Measurements from ENCODE around the gene TBL2. TPM values are rescaled to one million over a fixed set of nuclear protein-coding genes. Genes with fewer than 3 reads are reported as not detected.
A peak's percentile ranks its signal among the peaks of the same experiment; 100 is the strongest.
"Not testable (repeated sequence)": the region's sequence is repeated elsewhere in the genome, so short reads cannot be mapped to it uniquely, and the experiment has no call there.

Gene TBL2, protein sequence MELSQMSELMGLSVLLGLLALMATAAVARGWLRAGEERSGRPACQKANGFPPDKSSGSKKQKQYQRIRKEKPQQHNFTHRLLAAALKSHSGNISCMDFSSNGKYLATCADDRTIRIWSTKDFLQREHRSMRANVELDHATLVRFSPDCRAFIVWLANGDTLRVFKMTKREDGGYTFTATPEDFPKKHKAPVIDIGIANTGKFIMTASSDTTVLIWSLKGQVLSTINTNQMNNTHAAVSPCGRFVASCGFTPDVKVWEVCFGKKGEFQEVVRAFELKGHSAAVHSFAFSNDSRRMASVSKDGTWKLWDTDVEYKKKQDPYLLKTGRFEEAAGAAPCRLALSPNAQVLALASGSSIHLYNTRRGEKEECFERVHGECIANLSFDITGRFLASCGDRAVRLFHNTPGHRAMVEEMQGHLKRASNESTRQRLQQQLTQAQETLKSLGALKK
- 10 to 100 TPM; 34.0 to 42.6 (median 42.1) TPM for total RNA-seq

DNA sequence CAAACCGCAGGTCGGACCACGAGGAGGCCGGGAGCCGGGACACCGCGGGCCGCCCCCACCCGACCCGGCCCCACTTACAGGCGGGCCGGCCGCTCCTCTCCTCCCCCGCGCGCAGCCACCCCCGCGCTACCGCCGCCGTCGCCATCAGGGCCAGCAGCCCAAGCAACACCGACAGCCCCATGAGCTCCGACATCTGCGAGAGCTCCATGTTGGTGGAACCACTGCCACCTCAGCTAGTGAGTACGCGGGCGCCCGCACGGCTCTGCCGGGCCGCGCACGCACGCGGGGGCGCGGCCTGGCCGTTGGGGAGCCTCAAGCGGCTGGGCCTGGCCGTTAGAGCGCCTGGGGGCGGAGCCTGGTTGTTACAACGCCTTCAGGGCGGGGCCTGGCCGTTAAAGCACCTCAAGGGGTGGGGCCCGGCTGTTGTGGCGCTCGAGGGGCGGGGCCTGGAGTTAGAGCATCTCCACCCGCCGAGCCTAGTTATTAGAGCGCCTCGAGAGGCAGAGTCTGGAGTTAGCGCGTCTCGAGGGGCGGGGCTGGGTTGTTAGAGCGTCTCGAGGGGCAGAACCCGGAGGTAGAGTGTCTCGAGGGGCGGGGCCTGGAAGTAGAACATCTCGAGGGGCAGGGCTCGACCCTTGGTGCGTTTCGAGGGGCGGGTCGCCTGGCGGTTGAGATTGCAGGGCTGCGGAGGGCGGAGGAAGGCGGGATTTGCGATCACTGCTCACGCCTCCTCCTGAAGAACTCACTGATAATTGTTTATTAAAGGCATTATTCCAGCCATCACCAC lies at the start of gene TBL2:
TBL2 (minus strand) TSS at position 238 of the 787 bp plus-strand sequence; CDS start at position 208, 30 bp downstream.
- Mint-ChIP-seq H3K4me1 (ENCODE audit: low read depth) (peaks cover 24% of the 10 kb centered on the region), H3K9me3 (no peaks in the 10 kb centered on the region), H3K4me3 (peak within 1 kb of the TSS; percentile 93), H3K36me3 (ENCODE audit: insufficient read depth) (peaks cover 8% of the 10 kb centered on the region), H3K27me3 (ENCODE audit: low read depth) (no peaks in the 10 kb centered on the region)
- DNase-seq (peak; percentile 99), ATAC-seq (peak; percentile 92)

DNA sequence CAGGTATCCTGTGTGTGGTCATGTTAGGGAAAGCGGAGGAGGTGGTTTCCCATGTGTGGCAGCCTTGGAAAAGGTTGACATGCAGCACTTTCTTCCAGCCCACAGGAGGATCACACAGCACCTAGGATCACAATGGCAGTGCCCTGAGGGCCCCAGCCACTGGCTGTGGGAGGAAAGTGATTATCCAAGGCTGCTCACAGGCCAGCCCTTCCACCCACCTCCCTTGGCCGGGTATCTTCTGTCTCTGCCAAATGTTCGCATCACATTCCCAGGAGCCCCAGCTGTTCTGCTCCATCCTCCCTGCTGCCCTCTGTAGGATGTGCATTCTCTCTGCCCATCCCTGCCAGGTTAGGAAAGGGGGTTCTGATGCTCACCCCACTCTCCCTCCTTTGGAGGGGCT lies 48.4 kb upstream of the TBL2 start:
- H3K9me3 Mint-ChIP-seq, result no peaks in the 10 kb centered on the region
- no peak overlapping the region for H3K4me3 Mint-ChIP-seq
- no peaks in the 10 kb centered on the region for H3K36me3 Mint-ChIP-seq (ENCODE audit: insufficient read depth)
- ATAC-seq, result no peak
- H3K27me3 Mint-ChIP-seq (ENCODE audit: low read depth), result peaks cover 60% of the 10 kb centered on the region
- peaks cover 5% of the 10 kb centered on the region for H3K4me1 Mint-ChIP-seq (ENCODE audit: low read depth)
- no peak for DNase-seq

DNA sequence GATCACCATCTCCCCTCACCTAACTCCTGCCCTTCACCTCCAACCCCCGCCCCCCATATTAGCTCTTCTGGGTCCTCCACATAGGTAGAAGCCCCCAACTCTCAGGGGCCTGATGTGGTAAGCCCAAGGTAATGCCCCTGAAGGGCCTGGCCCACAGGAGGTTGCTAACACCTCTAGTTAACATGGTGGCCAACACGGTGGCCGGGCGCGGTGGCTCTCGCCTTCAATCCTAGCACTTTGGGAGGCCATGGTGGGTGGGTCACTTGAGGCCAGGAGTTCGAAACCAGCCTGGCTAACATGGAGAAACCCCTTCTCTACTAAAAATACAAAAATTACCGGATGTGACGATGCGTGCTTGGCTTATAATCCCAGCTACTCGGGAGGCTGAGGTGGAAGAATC lies 46.9 kb upstream of the TBL2 start:
- ATAC-seq (no peak), DNase-seq (no peak)
- no peaks in the 10 kb centered on the region for H3K36me3 Mint-ChIP-seq (ENCODE audit: insufficient read depth)
- H3K27me3 Mint-ChIP-seq (ENCODE audit: low read depth), result peaks cover 59% of the 10 kb centered on the region
- H3K4me1 Mint-ChIP-seq (ENCODE audit: low read depth), result peaks cover 5% of the 10 kb centered on the region
- no peak overlapping the region for H3K4me3 Mint-ChIP-seq
- H3K9me3 Mint-ChIP-seq, result no peaks in the 10 kb centered on the region

DNA sequence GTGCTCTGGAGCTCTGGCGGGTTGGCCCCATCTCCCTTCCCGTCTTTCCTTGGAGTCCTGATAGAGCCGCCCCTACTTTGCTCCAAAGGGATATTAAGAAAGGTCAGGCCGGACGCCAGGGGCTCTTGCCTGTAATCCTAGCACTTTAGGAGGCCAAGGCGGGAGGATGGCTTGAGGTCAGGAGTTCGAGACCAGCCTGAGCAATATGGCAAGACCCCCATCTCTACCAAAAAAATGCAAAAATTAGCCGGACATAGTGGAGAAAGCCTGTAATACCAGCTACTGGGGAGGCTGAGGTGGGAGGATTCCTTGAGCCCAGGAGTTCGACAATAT lies 46.3 kb upstream of the TBL2 start:
- H3K27me3 Mint-ChIP-seq (ENCODE audit: low read depth), result peaks cover 60% of the 10 kb centered on the region
- no peak overlapping the region for H3K4me3 Mint-ChIP-seq
- no peaks in the 10 kb centered on the region for H3K36me3 Mint-ChIP-seq (ENCODE audit: insufficient read depth)
- H3K9me3 Mint-ChIP-seq, result no peaks in the 10 kb centered on the region
- DNase-seq (no peak), ATAC-seq (no peak)
- peaks cover 5% of the 10 kb centered on the region for H3K4me1 Mint-ChIP-seq (ENCODE audit: low read depth)

DNA sequence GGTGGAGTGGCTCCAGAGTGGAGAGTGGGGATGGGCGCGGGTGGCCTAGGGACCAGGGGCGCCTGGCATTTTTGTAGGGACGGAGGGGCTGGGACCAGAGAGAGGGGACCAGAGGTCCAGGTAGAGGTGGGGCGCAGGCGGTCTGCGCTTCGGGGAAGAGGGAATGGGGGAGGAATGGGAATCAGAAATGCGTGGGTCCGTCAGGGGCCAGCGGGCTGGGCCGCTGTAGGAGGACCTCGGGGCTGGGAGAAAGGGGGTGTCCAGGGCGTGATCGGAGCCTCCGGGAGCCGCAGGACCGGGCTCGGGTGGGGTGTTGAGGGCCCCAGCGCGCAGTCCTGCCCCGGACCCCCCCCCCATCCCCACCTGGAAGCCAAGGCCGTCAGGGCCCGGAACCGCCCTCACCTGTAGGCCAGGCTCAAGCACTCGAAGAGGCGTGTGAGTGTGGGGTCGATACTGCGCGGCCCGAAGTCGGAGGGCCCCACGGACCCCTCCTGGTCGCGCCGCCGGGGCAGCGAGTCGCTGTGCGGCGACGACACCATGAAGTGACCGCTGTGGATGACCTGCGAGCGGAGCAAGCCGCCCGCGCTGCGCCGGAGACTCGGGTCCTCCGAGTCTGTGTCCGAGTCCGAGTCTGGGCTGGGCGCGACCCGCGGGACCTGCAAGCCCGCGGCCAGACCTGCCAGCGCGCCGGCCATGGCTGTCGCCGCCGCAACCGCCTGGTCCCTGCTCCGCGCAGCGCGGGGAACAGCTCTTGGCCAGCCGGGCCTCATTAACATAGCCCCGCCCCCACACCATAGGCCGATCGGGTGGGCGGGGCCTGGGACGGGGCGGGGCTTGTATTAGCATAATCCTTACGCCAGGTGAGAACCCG lies 45.7 kb upstream of the TBL2 start, which contains the start of gene MLXIPL:
MLXIPL (minus strand) TSS at position 725 of the 871 bp plus-strand sequence; CDS start at position 695, 30 bp downstream.
- DNase-seq (peak; percentile 43), ATAC-seq (peak; percentile 89)
- peaks cover 57% of the 10 kb centered on the region for H3K27me3 Mint-ChIP-seq (ENCODE audit: low read depth)
- peak within 1 kb of the TSS; percentile 37 for H3K4me3 Mint-ChIP-seq
- H3K4me1 Mint-ChIP-seq (ENCODE audit: low read depth), result peaks cover 5% of the 10 kb centered on the region
- H3K36me3 Mint-ChIP-seq (ENCODE audit: insufficient read depth), result no peaks in the 10 kb centered on the region
- H3K9me3 Mint-ChIP-seq, result no peaks in the 10 kb centered on the region

DNA sequence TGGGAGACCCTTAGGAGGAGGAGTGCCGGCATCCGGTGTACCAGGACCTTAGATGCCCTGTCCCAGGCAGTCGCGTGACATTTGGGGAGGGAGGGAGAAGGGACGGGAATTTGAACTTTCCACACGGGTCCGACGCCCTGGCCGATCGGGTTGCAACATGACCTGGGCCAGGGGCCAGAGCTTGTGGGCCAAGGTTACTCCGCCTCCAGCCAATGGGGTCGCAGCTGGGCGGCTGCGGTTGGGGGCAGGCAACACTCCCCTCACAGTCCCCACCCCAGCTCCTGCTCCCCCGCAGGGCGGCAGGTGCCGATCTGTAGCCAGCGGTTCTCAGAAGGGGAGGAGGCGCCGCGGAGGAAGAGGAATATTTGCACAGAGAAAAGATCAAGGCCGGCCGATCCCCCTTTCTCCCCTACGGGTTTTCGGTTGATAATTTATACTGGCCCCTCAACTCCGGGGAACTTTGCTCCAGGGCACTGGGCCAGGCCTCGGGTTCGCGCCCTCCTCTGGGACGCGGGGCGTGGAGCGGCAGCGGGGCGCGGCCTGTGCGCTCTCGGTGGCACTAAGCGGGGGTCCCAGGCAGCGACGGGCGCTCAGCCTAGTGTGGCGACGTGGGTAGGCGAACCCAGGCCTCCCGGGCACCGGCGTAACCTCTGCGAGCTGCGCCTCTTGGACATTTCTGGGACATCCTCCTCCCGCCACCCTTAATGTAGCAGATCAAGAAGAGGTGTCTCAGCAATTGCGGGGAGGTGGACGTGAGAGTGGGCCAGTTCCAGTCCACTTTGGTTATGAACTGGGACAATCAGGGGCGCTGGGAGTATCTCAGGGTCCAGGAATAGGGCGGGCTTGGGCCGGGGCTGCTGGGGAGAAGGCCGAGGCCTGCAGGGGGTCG lies 44.8 kb upstream of the TBL2 start:
- no peaks in the 10 kb centered on the region for H3K36me3 Mint-ChIP-seq (ENCODE audit: insufficient read depth)
- H3K4me3 Mint-ChIP-seq, result peak overlapping the region; percentile 37
- H3K4me1 Mint-ChIP-seq (ENCODE audit: low read depth), result peaks cover 5% of the 10 kb centered on the region
- peaks cover 57% of the 10 kb centered on the region for H3K27me3 Mint-ChIP-seq (ENCODE audit: low read depth)
- DNase-seq, result no peak
- peak; percentile 13 to 33 for ATAC-seq
- no peaks in the 10 kb centered on the region for H3K9me3 Mint-ChIP-seq

DNA sequence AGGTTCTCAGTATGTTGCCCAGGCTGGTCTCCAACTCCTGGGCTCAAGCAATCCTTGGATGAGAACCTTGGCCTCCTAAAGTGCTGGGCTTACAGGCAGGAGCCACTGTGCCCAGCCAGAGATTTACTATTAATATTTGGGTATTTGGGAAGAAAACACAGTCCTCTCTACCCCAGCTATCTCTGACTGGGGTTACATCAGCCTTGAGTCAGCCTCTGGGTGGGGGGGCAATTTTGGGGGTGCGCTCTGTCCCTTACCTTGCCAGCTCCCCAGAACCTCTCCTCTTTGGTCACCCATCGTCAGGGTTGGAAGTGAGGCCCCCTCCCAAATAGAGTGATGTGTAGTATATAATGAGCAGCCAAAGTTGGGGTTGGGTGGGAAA lies 44.1 kb upstream of the TBL2 start:
- no peaks in the 10 kb centered on the region for H3K36me3 Mint-ChIP-seq (ENCODE audit: insufficient read depth)
- H3K9me3 Mint-ChIP-seq, result no peaks in the 10 kb centered on the region
- no peak overlapping the region for H3K4me3 Mint-ChIP-seq
- no peak for DNase-seq
- ATAC-seq, result no peak
- H3K4me1 Mint-ChIP-seq (ENCODE audit: low read depth), result peaks cover 5% of the 10 kb centered on the region
- peaks cover 50% of the 10 kb centered on the region for H3K27me3 Mint-ChIP-seq (ENCODE audit: low read depth)

DNA sequence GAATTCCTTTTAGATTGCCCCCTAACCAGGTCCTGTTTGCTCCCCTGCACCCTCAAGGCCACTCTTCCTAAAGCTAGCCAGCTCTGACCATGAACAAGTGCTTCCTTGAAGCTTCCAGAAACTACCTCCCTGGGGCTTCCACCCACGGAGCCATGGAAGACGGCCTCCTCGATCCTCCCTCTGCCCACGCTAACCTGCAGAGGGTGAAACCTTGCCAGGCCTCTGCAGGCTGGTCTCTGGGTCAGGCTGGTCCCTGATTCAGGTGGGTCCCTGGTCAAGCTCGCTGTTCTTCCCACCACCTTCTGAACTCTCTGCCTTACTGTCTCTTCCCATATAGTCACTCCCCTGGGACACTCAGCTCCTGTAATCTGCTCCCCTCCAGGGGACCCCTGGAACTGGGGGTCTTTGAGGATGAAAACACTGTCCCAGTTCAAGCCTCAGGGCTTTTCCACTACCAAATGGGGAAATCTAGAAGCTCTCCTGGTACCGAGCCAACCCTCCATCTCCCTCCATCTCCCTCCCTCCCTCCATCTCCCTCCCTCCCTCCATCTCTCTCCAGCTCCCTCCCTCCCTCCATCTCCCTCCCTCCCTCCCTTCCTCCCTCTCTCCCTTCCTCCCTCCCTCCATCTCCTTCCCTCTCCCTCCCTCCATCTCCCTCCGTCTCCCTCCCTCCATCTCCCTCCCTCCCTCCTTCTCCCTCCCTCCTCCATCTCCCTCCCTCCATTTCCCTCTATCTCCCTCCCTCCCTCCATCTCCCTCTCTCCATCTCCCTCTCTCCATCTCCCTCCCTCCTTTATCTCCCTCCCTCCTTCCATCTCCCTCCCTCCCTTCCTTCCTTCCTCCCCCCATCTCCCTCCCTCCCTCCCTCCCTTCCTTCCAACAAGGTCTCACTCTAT lies 43.0 kb upstream of the TBL2 start:
- Mint-ChIP-seq H3K4me1 (ENCODE audit: low read depth) (peaks cover 5% of the 10 kb centered on the region), H3K9me3 (no peaks in the 10 kb centered on the region), H3K36me3 (ENCODE audit: insufficient read depth) (no peaks in the 10 kb centered on the region), H3K4me3 (no peak overlapping the region), H3K27me3 (ENCODE audit: low read depth) (peaks cover 42% of the 10 kb centered on the region)
- no peak for DNase-seq
- ATAC-seq, result no peak

DNA sequence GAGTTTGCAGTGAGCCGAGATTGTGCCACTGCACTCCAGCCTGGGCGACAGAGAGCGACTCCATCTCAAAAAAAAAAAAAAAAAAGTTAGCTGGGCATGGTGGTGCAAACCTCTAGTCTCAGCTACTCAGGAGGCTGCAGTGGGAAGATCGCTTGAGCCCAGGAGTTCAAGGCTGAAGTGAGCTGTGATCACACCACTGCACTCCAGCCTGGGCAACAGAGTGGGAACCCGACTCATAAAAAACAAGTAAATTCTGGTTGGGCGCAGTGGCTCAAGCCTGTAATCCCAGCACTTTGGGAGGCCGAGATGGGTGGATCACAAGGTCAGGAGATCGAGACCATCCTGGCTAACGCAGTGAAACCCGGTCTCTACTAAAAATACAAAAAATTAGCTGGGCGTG lies 41.0 kb upstream of the TBL2 start:
- H3K4me1 Mint-ChIP-seq (ENCODE audit: low read depth); DNase-seq; H3K36me3 Mint-ChIP-seq (ENCODE audit: insufficient read depth); H3K4me3 Mint-ChIP-seq; ATAC-seq; H3K9me3 Mint-ChIP-seq: not testable (repeated sequence)
- peaks cover 35% of the 10 kb centered on the region for H3K27me3 Mint-ChIP-seq (ENCODE audit: low read depth)

DNA sequence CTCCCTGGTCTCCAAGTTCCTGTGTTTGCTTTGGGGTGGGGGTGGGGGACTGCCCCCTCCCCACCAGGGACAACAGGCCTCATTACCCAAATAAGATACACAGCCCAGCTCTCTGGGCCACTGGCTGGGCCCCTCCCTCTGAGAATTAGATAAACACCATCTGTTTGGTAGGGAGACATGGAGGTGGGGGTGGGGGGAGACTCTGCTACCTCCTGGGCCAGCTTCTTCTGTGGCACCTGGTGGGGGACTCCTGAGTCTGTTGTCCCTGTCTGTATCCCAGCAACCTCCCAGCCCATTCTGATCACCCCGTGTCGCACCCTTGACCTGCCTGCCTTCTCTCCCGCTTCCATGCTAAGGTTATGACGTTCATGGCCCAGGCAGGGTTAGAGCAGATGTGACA lies 40.2 kb upstream of the TBL2 start:
- H3K4me3 Mint-ChIP-seq, result no peak overlapping the region
- no peaks in the 10 kb centered on the region for H3K36me3 Mint-ChIP-seq (ENCODE audit: insufficient read depth)
- DNase-seq, result no peak
- no peaks in the 10 kb centered on the region for H3K9me3 Mint-ChIP-seq
- no peak for ATAC-seq
- H3K4me1 Mint-ChIP-seq (ENCODE audit: low read depth), result peaks cover 5% of the 10 kb centered on the region
- peaks cover 40% of the 10 kb centered on the region for H3K27me3 Mint-ChIP-seq (ENCODE audit: low read depth)

DNA sequence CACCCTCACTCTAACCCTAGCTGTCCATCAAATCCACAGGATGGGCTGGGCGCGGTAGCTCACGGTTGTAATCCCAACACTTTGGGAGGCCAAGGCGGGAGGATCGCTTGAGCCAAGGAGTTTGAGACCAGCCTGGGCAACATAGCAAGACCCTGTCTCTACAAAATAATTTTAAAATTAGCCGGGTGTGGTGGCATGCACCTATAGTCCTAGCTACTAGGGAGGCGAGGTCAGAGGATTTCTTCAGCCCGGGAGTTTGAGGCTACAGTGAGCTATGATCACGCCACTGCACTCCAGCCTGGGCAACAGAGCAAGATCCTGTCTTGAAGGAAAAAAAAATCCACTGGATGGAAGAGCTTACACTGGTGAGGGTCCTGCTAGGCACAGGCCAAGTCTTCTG lies 39.1 kb upstream of the TBL2 start:
- H3K9me3 Mint-ChIP-seq; H3K4me3 Mint-ChIP-seq; H3K36me3 Mint-ChIP-seq (ENCODE audit: insufficient read depth); ATAC-seq; H3K4me1 Mint-ChIP-seq (ENCODE audit: low read depth); DNase-seq: not testable (repeated sequence)
- peaks cover 43% of the 10 kb centered on the region for H3K27me3 Mint-ChIP-seq (ENCODE audit: low read depth)

DNA sequence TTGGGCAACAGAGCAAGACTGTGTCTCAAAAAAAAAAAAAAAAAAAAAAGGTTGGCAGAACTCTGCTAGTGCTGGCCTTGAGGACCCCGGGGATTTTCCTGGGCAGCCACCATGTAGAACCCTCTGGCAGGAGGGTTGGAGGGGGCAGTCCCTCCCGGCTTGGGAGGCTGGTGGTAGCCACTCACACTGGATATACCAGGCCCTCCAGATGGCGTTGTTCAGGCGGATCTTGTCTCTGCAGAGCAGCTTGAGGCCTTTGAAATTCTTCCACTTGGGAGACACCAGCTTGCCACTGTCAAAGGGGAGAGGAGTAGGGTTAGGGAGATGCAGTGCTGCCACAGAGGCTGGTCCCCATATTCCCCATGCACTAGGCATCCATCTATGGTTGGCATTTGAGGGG lies 37.5 kb upstream of the TBL2 start:
- ATAC-seq (no peak), DNase-seq (no peak)

DNA sequence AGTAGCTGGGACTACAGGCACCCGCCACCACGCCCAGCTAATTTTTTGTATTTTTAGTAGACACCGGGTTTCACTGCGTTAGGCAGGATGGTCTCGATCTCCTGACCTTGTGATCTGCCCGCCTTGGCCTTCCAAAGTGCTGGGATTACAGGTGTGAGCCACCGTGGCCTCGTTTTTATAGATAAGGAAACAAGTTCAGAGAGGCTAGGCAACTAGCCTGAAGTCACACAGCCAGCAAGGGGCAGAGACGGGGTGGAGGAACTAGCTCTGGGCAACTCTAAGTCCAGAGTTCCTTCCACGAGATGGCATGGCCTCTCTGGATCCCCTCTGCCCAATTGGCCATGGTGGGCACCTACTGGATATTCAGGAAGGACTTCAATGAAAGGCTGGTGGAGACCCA lies 36.6 kb upstream of the TBL2 start:
- not testable (repeated sequence) for H3K36me3 Mint-ChIP-seq (ENCODE audit: insufficient read depth); H3K9me3 Mint-ChIP-seq; DNase-seq; H3K4me3 Mint-ChIP-seq; ATAC-seq; H3K4me1 Mint-ChIP-seq (ENCODE audit: low read depth)
- H3K27me3 Mint-ChIP-seq (ENCODE audit: low read depth), result peaks cover 52% of the 10 kb centered on the region

More for the DNA sequence above, 37.5 kb upstream of the TBL2 start:
- peaks cover 45% of the 10 kb centered on the region for H3K27me3 Mint-ChIP-seq (ENCODE audit: low read depth)
- H3K36me3 Mint-ChIP-seq (ENCODE audit: insufficient read depth), result no peaks in the 10 kb centered on the region
- H3K9me3 Mint-ChIP-seq, result no peaks in the 10 kb centered on the region
- no peak overlapping the region for H3K4me3 Mint-ChIP-seq
- H3K4me1 Mint-ChIP-seq (ENCODE audit: low read depth), result no peaks in the 10 kb centered on the region

Data from activated T-cell treated with anti-CD3 and anti-CD28 coated beads, Interleukin-2, amount 50 U/mL, for 4 hours (primary cell).